Middle frontal gyrus (tissue), 1 donor: Measurements from ENCODE around the gene SHCBP1.
A peak's percentile ranks its signal among the peaks of the same experiment; 100 is the strongest.
"Not testable (repeated sequence)": the region's sequence is repeated elsewhere in the genome, so short reads cannot be mapped to it uniquely, and the experiment has no call there.

Experiments
- DNase-seq: peaks from one replicate; pipeline ENCODE4 v3.0.0-alpha.2; 2015; ENCODE audit warnings: low spot score; ENCODE audit errors: extremely low spot score

The SHCBP1 gene

GRCh38 chr16:46621006-46621933, at the start of gene SHCBP1:
SHCBP1 (minus strand) TSS chr16:46621379; CDS start chr16:46621359, 20 bp downstream.
- no peak for DNase-seq

- no peak for DNase-seq
Measured at GRCh38 chr16:46662123-46662522, 40.9 kb upstream of the SHCBP1 start.

- no peak for DNase-seq
Measured at GRCh38 chr16:46658925-46659324, 37.7 kb upstream of the SHCBP1 start.

GRCh38 chr16:46651305-46651704, 30.1 kb upstream of the SHCBP1 start:
- DNase-seq, result no peak

GRCh38 chr16:46650254-46650623, 29.1 kb upstream of the SHCBP1 start:
- DNase-seq, result no peak

- peak; percentile 33 for DNase-seq
Measured at GRCh38 chr16:46649588-46650253, 28.5 kb upstream of the SHCBP1 start.

GRCh38 chr16:46648656-46649055, 27.5 kb upstream of the SHCBP1 start:
- DNase-seq, result no peak

GRCh38 chr16:46638947-46639925, 18.1 kb upstream of the SHCBP1 start:
- DNase-seq, result no peak

GRCh38 chr16:46632778-46633733, 11.9 kb upstream of the SHCBP1 start:
- DNase-seq, result no peak

- DNase-seq, result no peak
Measured at GRCh38 chr16:46629331-46630219, 8.4 kb upstream of the SHCBP1 start.

- no peak for DNase-seq
Measured at GRCh38 chr16:46627746-46628145, 6.6 kb upstream of the SHCBP1 start.

GRCh38 chr16:46626681-46627080, 5.5 kb upstream of the SHCBP1 start:
- DNase-seq, result not testable (repeated sequence)

- not testable (repeated sequence) for DNase-seq
Measured at GRCh38 chr16:46624862-46625261, 3.7 kb upstream of the SHCBP1 start.

GRCh38 chr16:46623707-46624106, 2.5 kb upstream of the SHCBP1 start:
- not testable (repeated sequence) for DNase-seq

GRCh38 chr16:46623246-46623645, 2.1 kb upstream of the SHCBP1 start:
- DNase-seq, result not testable (repeated sequence)

GRCh38 chr16:46621934-46622676, 926 bp upstream of the SHCBP1 start:
- no peak for DNase-seq

- no peak for DNase-seq
Measured at GRCh38 chr16:46620266-46621005, 743 bp downstream of the SHCBP1 start.

GRCh38 chr16:46618516-46618915, 2.7 kb downstream of the SHCBP1 start:
- no peak for DNase-seq
